Mesenteric fat pad (tissue), 1 donor: Measurements from ENCODE around the gene PES1. TPM values are rescaled to one million over a fixed set of nuclear protein-coding genes. Genes with fewer than 3 reads are reported as not detected.
"Not testable (repeated sequence)": the region's sequence is repeated elsewhere in the genome, so short reads cannot be mapped to it uniquely, and the experiment has no call there.

ENCODE experiments used
- DNase-seq: peaks from one replicate; pipeline ENCODE4 v3.0.0-alpha.2; 2020; ENCODE audit warnings: low spot score
- total RNA-seq: library from RNA; stranded (reverse); fragmentation: NEBNext Ultra II Directional; extraction: Animal tissue kit (Norgen Biotek cat#: 25700); gene quantifications from one replicate; pipeline ENCODE4 v1.2.1, GENCODE V29; 2021
- donor health status: DM: yes; HTN: yes; CAD: no.

Gene PES1
- total RNA-seq, 1 donor from 2014 or later: 59.4 TPM

GRCh38 chr22:30609260-30610185, 17.8 kb upstream of the PES1 start:
- DNase-seq: no peak

- DNase-seq: no peak
These were observed 16.2 kb upstream of the PES1 start for GRCh38 chr22:30607939-30608338.

- no peak for DNase-seq
These were observed 15.7 kb upstream of the PES1 start for GRCh38 chr22:30607300-30607930.

GRCh38 chr22:30606455-30607299, 15.0 kb upstream of the PES1 start, which contains the start of gene TCN2:
Gene TCN2 (plus strand): TSS chr22:30607174. CDS start chr22:30607332, 158 bp downstream.
- no peak for DNase-seq

- DNase-seq: no peak
These were observed 13.9 kb upstream of the PES1 start for GRCh38 chr22:30605449-30606110.

- DNase-seq: no peak
These were observed 13.0 kb upstream of the PES1 start for GRCh38 chr22:30604723-30605122.

- no peak for DNase-seq
These were observed 12.1 kb upstream of the PES1 start for GRCh38 chr22:30603801-30604200.

- DNase-seq: no peak
These were observed 10.3 kb upstream of the PES1 start for GRCh38 chr22:30602049-30602448.

- DNase-seq: no peak
These were observed 9.8 kb upstream of the PES1 start for GRCh38 chr22:30601464-30601863.

GRCh38 chr22:30600921-30601320, 9.2 kb upstream of the PES1 start:
- no peak for DNase-seq

GRCh38 chr22:30598986-30599385, 7.3 kb upstream of the PES1 start:
- no peak for DNase-seq

- DNase-seq: no peak
These were observed 5.2 kb upstream of the PES1 start for GRCh38 chr22:30596886-30597285.

GRCh38 chr22:30596199-30596598, 4.5 kb upstream of the PES1 start:
- DNase-seq: no peak

- not testable (repeated sequence) for DNase-seq
These were observed 627 bp upstream of the PES1 start for GRCh38 chr22:30592360-30592713.

- no peak for DNase-seq
These were observed 521 bp downstream of the PES1 start for GRCh38 chr22:30591191-30591587.

- DNase-seq: no peak
These were observed 5.3 kb downstream of the PES1 start for GRCh38 chr22:30586414-30586813.

- DNase-seq: no peak
These were observed 7.3 kb downstream of the PES1 start for GRCh38 chr22:30584441-30584840.

- DNase-seq: no peak
These were observed 8.7 kb downstream of the PES1 start for GRCh38 chr22:30582788-30583545.

GRCh38 chr22:30582051-30582450, 9.7 kb downstream of the PES1 start:
- no peak for DNase-seq

- no peak for DNase-seq
These were observed 10.8 kb downstream of the PES1 start for GRCh38 chr22:30580896-30581295.
